Measurements from ENCODE around the gene CPZ.
"Not testable (repeated sequence)": the region's sequence is repeated elsewhere in the genome, so short reads cannot be mapped to it uniquely, and the experiment has no call there.

Gene CPZ

DNA sequence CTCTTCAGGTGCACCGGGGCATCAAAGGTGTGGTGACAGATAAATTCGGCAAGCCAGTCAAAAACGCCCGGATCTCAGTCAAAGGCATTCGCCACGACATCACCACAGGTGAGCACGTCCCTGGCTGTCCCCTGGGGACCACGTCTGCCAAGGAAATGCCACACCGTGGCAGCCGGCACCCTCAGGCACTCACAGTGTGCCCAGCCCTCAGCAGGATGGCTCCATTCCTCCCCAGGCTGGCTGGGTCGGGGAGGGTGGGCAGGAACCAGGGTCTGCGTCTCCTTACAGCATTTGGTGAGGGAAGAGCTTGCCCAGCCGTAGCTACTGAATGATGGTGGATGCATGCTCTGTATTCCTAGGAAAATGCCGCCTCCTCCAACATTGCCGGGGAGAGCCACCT is 25.9 kb downstream of the CPZ start:
- no peak overlapping the region for H2BK12ac ChIP-seq (ENCODE audit: low read length)
- no CpG with 5 or more reads among the region's 15 CpGs for WGBS, 2 donors (ENCODE audit: extremely low coverage in 2 of 2, insufficient read length in 2 of 2, insufficient replicate concordance in 1 of 2)
- H3K36me3 ChIP-seq (replicated peaks in 1 of 2; ENCODE audit: control insufficient read depth in 2 of 2, insufficient read depth in 2 of 2, low read length in 2 of 2) = no peaks in the 10 kb centered on the region
- H3K27ac ChIP-seq (replicated peaks; ENCODE audit: low read length) = no peak overlapping the region
- no peak overlapping the region for H2BK120ac ChIP-seq (ENCODE audit: low read depth, low read length)
- no peaks in the 10 kb centered on the region for H3K4me1 ChIP-seq (ENCODE audit: control insufficient read depth in 2 of 2, insufficient read depth in 1 of 2, low read depth in 1 of 2, low read length in 2 of 2)
- no peak overlapping the region for H3K4ac ChIP-seq (ENCODE audit: low read length)
- no peak for DNase-seq (ENCODE audit: low spot score)
- H3K79me1 ChIP-seq (ENCODE audit: low read depth, low read length) = peaks cover 4% of the 10 kb centered on the region
- H3K27me3 ChIP-seq (ENCODE audit: control insufficient read depth in 3 of 3, insufficient read depth in 3 of 3, low read depth in 1 of 3, low read length in 3 of 3) = peaks cover 0 to 26% (median 0%) of the 10 kb centered on the region in 3 experiments
- H3K14ac ChIP-seq (ENCODE audit: low read length) = no peak overlapping the region
- no peak overlapping the region for H3K9ac ChIP-seq (ENCODE audit: low read depth, low read length, poor library complexity)
- peak overlapping the region; percentile 43 for H3K23ac ChIP-seq (ENCODE audit: low read depth, low read length, poor library complexity)
- no peak overlapping the region for H3K4me2 ChIP-seq (ENCODE audit: insufficient read depth, low read length, poor library complexity, severe bottlenecking)
- H4K91ac ChIP-seq (ENCODE audit: low read depth, low read length, poor library complexity) = no peak overlapping the region
- H4K8ac ChIP-seq (ENCODE audit: low read depth, low read length) = no peak overlapping the region
- H2AFZ ChIP-seq (ENCODE audit: low read length) = no peak overlapping the region
- H2BK5ac ChIP-seq (ENCODE audit: low read length) = no peak overlapping the region
- no peak overlapping the region for H3K18ac ChIP-seq (ENCODE audit: low read length)
- no peak overlapping the region for H2AK5ac ChIP-seq (ENCODE audit: low read depth, low read length)
- no peaks in the 10 kb centered on the region for H3K9me3 ChIP-seq (replicated peaks in 1 of 2; ENCODE audit: control insufficient read depth in 2 of 2, insufficient read depth in 1 of 2, low read depth in 1 of 2, low read length in 2 of 2)
- no peak overlapping the region for H3K4me3 ChIP-seq (ENCODE audit: low read length in 2 of 2)
- no peak overlapping the region for H2BK15ac ChIP-seq (ENCODE audit: low read length)

DNA sequence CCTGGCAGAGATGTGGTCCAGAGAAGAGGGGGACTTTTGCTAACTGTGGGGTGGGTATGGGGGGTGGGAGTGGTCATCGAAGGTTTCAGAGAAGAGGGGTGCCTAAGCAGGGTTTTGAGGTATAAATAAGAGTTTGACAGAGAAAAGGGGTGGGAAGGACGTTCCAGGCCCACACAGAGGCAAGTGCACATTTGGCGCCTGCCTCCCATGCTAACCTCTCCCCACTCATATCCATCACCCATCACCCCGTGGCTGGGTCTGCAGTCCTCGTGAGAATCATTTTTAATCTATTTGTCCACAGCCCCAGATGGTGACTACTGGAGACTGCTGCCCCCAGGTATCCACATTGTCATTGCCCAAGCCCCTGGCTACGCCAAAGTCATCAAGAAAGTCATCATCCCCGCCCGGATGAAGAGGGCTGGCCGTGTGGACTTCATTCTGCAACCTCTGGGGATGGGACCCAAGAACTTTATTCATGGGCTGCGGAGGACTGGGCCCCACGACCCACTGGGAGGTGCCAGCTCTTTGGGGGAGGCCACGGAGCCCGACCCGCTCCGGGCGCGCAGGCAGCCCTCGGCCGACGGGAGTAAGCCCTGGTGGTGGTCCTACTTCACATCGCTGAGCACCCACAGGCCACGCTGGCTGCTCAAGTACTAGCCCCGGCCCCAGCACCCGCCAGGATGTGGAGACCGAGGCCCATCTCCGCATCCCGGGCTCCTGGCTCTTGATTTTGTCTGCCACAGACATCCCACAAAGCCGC is 26.6 kb downstream of the CPZ start:
- H3K27ac ChIP-seq (replicated peaks; ENCODE audit: low read length) = no peak overlapping the region
- DNase-seq (ENCODE audit: low spot score) = no peak
- no CpG with 5 or more reads among the region's 28 CpGs for WGBS, 2 donors (ENCODE audit: extremely low coverage in 2 of 2, insufficient read length in 2 of 2, insufficient replicate concordance in 1 of 2)

DNA sequence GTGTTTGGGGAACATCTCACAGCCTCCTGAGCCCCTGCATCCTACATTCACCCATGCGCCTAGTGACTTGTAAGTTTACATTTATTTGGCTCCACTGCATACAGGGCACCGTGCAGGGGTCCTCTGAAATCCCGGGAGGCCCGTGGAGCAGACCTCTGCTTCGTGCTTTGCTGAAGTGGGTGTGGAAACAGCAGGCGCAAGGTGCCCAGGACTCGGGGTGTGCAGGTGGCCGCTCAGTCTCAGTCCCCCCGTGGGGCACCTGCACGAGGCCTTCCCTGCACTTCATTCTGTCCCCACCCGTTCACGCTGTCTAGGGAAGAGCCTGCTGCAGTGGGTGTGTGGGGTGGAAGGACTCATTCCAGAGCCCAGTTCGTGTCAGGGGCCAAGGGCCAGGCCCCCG is 28.6 kb downstream of the CPZ start:
- not testable (repeated sequence) for H3K4me1 ChIP-seq (ENCODE audit: control insufficient read depth in 2 of 2, insufficient read depth in 1 of 2, low read depth in 1 of 2, low read length in 2 of 2); H2AFZ ChIP-seq (ENCODE audit: low read length); H3K79me1 ChIP-seq (ENCODE audit: low read depth, low read length); H2BK5ac ChIP-seq (ENCODE audit: low read length); H3K9me3 ChIP-seq (replicated peaks in 1 of 2; ENCODE audit: control insufficient read depth in 2 of 2, insufficient read depth in 1 of 2, low read depth in 1 of 2, low read length in 2 of 2); H3K4me2 ChIP-seq (ENCODE audit: insufficient read depth, low read length, poor library complexity, severe bottlenecking); H3K4me3 ChIP-seq (ENCODE audit: low read length in 2 of 2); H2AK5ac ChIP-seq (ENCODE audit: low read depth, low read length); H3K27ac ChIP-seq (replicated peaks; ENCODE audit: low read length); H4K8ac ChIP-seq (ENCODE audit: low read depth, low read length); H3K36me3 ChIP-seq (replicated peaks in 1 of 2; ENCODE audit: control insufficient read depth in 2 of 2, insufficient read depth in 2 of 2, low read length in 2 of 2); H3K23ac ChIP-seq (ENCODE audit: low read depth, low read length, poor library complexity); H2BK120ac ChIP-seq (ENCODE audit: low read depth, low read length); H3K18ac ChIP-seq (ENCODE audit: low read length); H4K91ac ChIP-seq (ENCODE audit: low read depth, low read length, poor library complexity); H3K14ac ChIP-seq (ENCODE audit: low read length); DNase-seq (ENCODE audit: low spot score); H2BK12ac ChIP-seq (ENCODE audit: low read length); H3K4ac ChIP-seq (ENCODE audit: low read length); H2BK15ac ChIP-seq (ENCODE audit: low read length); H3K9ac ChIP-seq (ENCODE audit: low read depth, low read length, poor library complexity)
- WGBS, 2 donors (ENCODE audit: extremely low coverage in 2 of 2, insufficient read length in 2 of 2, insufficient replicate concordance in 1 of 2) = no CpG with 5 or more reads among the region's 14 CpGs
- H3K27me3 ChIP-seq (ENCODE audit: control insufficient read depth in 3 of 3, insufficient read depth in 3 of 3, low read depth in 1 of 3, low read length in 3 of 3) = peaks cover 0 to 20% (median 0%) of the 10 kb centered on the region in 3 experiments

More for the DNA sequence above, 26.6 kb downstream of the CPZ start:
- Histone ChIP-seq H2BK15ac (ENCODE audit: low read length) (no peak overlapping the region), H4K8ac (ENCODE audit: low read depth, low read length) (no peak overlapping the region), H3K4ac (ENCODE audit: low read length) (no peak overlapping the region), H3K27me3 (ENCODE audit: control insufficient read depth in 3 of 3, insufficient read depth in 3 of 3, low read depth in 1 of 3, low read length in 3 of 3) (peaks cover 0 to 23% (median 0%) of the 10 kb centered on the region in 3 experiments), H2BK12ac (ENCODE audit: low read length) (no peak overlapping the region), H2BK120ac (ENCODE audit: low read depth, low read length) (no peak overlapping the region), H3K9ac (ENCODE audit: low read depth, low read length, poor library complexity) (no peak overlapping the region), H3K4me3 (ENCODE audit: low read length in 2 of 2) (no peak overlapping the region), H2BK5ac (ENCODE audit: low read length) (no peak overlapping the region), H3K18ac (ENCODE audit: low read length) (peak overlapping the region; percentile 42), H3K79me1 (ENCODE audit: low read depth, low read length) (peaks cover 4% of the 10 kb centered on the region), H3K9me3 (replicated peaks in 1 of 2; ENCODE audit: control insufficient read depth in 2 of 2, insufficient read depth in 1 of 2, low read depth in 1 of 2, low read length in 2 of 2) (no peaks in the 10 kb centered on the region), H2AK5ac (ENCODE audit: low read depth, low read length) (no peak overlapping the region), H3K4me1 (ENCODE audit: control insufficient read depth in 2 of 2, insufficient read depth in 1 of 2, low read depth in 1 of 2, low read length in 2 of 2) (no peaks in the 10 kb centered on the region), H3K14ac (ENCODE audit: low read length) (no peak overlapping the region), H2AFZ (ENCODE audit: low read length) (no peak overlapping the region), H3K36me3 (replicated peaks in 1 of 2; ENCODE audit: control insufficient read depth in 2 of 2, insufficient read depth in 2 of 2, low read length in 2 of 2) (no peaks in the 10 kb centered on the region), H4K91ac (ENCODE audit: low read depth, low read length, poor library complexity) (no peak overlapping the region), H3K23ac (ENCODE audit: low read depth, low read length, poor library complexity) (no peak overlapping the region), H3K4me2 (ENCODE audit: insufficient read depth, low read length, poor library complexity, severe bottlenecking) (no peak overlapping the region)

DNA sequence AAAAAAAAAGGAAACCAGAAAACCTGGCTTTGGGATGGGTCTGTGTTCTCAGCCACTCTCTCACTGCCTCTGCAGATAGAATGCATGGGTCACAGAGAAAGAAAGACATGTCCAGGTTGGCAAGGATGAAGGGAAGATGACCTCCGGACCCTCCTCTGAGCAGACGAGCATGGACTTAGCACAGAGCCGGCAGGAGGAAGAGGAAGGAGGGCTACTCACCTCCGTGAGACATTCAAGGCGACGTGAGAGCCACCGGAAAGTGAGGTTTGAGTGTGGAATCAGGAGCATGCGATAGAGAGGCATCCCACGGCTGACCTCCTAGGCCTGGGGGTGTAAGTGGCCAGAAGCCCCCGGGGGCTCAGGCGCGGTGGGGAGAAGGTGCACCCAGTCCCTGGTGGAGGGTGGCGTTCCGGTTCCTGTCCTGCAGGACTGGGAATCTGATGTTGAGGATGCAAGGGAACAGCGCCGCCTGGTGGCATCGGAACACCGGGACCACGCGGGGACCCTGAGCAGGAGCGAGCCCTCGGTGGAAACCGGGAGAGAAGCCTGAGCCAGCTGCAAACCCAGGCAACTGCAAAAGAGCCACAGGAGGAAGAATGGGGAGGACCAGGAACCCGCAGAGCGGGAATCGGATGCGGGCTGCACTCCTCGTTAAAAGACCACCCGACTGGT is 32.2 kb downstream of the CPZ start:
- H3K14ac ChIP-seq (ENCODE audit: low read length); H3K36me3 ChIP-seq (replicated peaks in 1 of 2; ENCODE audit: control insufficient read depth in 2 of 2, insufficient read depth in 2 of 2, low read length in 2 of 2); H3K79me1 ChIP-seq (ENCODE audit: low read depth, low read length); H3K9ac ChIP-seq (ENCODE audit: low read depth, low read length, poor library complexity); H2BK5ac ChIP-seq (ENCODE audit: low read length); H3K23ac ChIP-seq (ENCODE audit: low read depth, low read length, poor library complexity); H3K9me3 ChIP-seq (replicated peaks in 1 of 2; ENCODE audit: control insufficient read depth in 2 of 2, insufficient read depth in 1 of 2, low read depth in 1 of 2, low read length in 2 of 2); H3K27ac ChIP-seq (replicated peaks; ENCODE audit: low read length); H2BK120ac ChIP-seq (ENCODE audit: low read depth, low read length); DNase-seq (ENCODE audit: low spot score); H2AFZ ChIP-seq (ENCODE audit: low read length); H3K4me3 ChIP-seq (ENCODE audit: low read length in 2 of 2); H2BK15ac ChIP-seq (ENCODE audit: low read length); H3K4me1 ChIP-seq (ENCODE audit: control insufficient read depth in 2 of 2, insufficient read depth in 1 of 2, low read depth in 1 of 2, low read length in 2 of 2); H4K91ac ChIP-seq (ENCODE audit: low read depth, low read length, poor library complexity); H2AK5ac ChIP-seq (ENCODE audit: low read depth, low read length); H4K8ac ChIP-seq (ENCODE audit: low read depth, low read length); H2BK12ac ChIP-seq (ENCODE audit: low read length); H3K4me2 ChIP-seq (ENCODE audit: insufficient read depth, low read length, poor library complexity, severe bottlenecking); H3K4ac ChIP-seq (ENCODE audit: low read length); H3K18ac ChIP-seq (ENCODE audit: low read length); H3K27me3 ChIP-seq (ENCODE audit: control insufficient read depth in 3 of 3, insufficient read depth in 3 of 3, low read depth in 1 of 3, low read length in 3 of 3): not testable (repeated sequence)
- no CpG with 5 or more reads among the region's 29 CpGs for WGBS, 2 donors (ENCODE audit: extremely low coverage in 2 of 2, insufficient read length in 2 of 2, insufficient replicate concordance in 1 of 2)

Measured in neuronal stem cell (in vitro differentiated cells).